GM12892 (cell line): ENCODE data around the gene FOXE1.

Experiments
- POLR2A ChIP-seq: IDR thresholded peaks from 2 replicates; pipeline ENCODE4 v1.6.1; 2011; ENCODE audit warnings: low read depth, low read length, control low read depth
- TAF1 ChIP-seq: IDR thresholded peaks from 2 replicates; pipeline ENCODE4 v1.6.1; 2011; ENCODE audit warnings: low read depth, mild to moderate bottlenecking, control low read depth, low read length, borderline replicate concordance

DNA sequence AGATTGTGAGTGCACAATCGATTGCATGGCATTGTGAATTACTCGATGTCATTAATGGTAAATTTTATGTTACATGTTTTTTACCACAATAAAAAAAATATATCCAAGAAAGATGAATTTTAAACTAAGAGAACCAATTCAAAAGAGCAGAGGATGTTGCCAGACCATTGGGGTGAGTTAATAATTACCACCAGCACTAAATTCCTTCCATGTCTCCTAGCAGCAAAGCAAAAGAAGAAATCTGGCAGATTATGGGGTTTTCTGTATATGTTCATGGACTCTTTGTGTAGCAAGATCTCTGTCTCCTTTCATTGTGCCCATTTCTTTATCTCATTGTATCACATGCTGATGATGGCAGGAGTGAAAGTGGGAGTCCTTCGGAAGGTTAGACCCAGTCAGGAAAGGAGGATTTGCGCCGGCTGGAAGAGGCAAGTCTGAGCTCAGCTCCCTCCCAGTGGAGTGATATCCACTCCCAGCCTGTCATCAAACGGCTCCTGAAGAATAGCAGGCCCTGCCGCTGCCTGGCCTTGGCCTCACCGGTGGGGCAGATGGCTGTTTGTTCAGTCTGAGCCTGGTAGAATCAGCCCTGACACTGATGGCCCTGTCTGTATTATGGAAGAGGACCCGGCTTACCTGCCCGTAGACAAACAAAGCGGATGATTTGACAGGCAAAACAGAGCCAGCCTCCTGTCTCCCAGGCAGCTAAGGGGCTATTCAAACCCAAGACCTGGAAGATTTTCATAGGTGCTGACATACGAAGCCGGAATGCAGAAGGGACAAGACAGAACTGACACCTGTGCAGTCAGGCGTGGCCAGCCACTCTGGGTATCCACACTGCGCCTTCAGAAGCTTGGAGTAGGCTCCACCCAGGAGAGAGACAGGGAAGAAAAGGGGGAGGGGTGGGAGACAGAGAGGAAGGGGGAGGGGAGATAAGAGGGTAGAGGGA is 21.9 kb upstream of the FOXE1 start:
- TF ChIP-seq TAF1 (no peak), POLR2A (no peak)
